A673 (cell line): Measurements from ENCODE around the gene CCNL1. TPM values are rescaled to one million over a fixed set of nuclear protein-coding genes. Genes with fewer than 3 reads are reported as not detected.
A peak's percentile ranks its signal among the peaks of the same experiment; 100 is the strongest.

Experiments
- BruUV-seq: library from RNA; stranded (reverse); fragments of 400-500 nt; replicated peaks from 2 replicates; lab custom pipeline; 2021; lab: Mats Ljungman, UMichigan
- CTCF ChIA-PET: fragments of 300-600 bp; sonication (Branson Sonifier 250); formaldehyde crosslinking; loops from one replicate; lab custom pipeline; 2022; ENCODE audit warnings: antibody characterized with exemption; lab: Charles Lee
- POLR2A ChIA-PET: fragments of 300-600 bp; sonication (Branson Sonifier 250); formaldehyde crosslinking; loops from one replicate; lab custom pipeline; 2022; ENCODE audit warnings: antibody characterized with exemption; ENCODE audit not compliant: low non-redundant PET; lab: Charles Lee
- DNase-seq: peaks from one replicate; pipeline ENCODE4 v3.0.0-alpha.2; 2015; ENCODE audit warnings: low spot score
- H3K27ac ChIP-seq: fragments of 200-600 bp; sonication (generic); 2 replicates; pipeline ENCODE4 v1.5.1; 2016; ENCODE audit warnings: mixed run types, low read depth, mild to moderate bottlenecking, mixed read lengths, antibody characterized with exemption, low read length; ENCODE audit not compliant: poor library complexity, severe bottlenecking
- H3K27me3 ChIP-seq: fragments of 200-600 bp; sonication (generic); replicated peaks from 2 replicates; pipeline ENCODE4 v1.6.1; 2017; ENCODE audit warnings: mixed run types, low read depth, mild to moderate bottlenecking, mixed read lengths, antibody characterized with exemption, low read length; ENCODE audit not compliant: insufficient read depth, poor library complexity
- H3K36me3 ChIP-seq: fragments of 200-600 bp; sonication (generic); 2 replicates; pipeline ENCODE4 v1.6.1; 2016; ENCODE audit warnings: mixed run types, mild to moderate bottlenecking, mixed read lengths, antibody characterized with exemption, low read length; ENCODE audit not compliant: insufficient read depth, poor library complexity, severe bottlenecking
- H3K4me1 ChIP-seq: fragments of 200-600 bp; sonication (generic); 2 replicates; pipeline ENCODE4 v1.6.1; 2017; ENCODE audit warnings: mixed run types, mild to moderate bottlenecking, mixed read lengths, antibody characterized with exemption, low read length; ENCODE audit not compliant: insufficient read depth, poor library complexity, severe bottlenecking
- H3K4me3 ChIP-seq: fragments of 200-600 bp; sonication (generic); 2 replicates; pipeline ENCODE4 v1.5.1; 2016; ENCODE audit warnings: low read depth, mixed run types, mild to moderate bottlenecking, mixed read lengths, low read length; ENCODE audit not compliant: poor library complexity, severe bottlenecking
- H3K9me3 ChIP-seq: fragments of 200-600 bp; sonication (generic); 2 replicates; pipeline ENCODE4 v1.6.1; 2016; ENCODE audit warnings: mixed run types, low read depth, mild to moderate bottlenecking, mixed read lengths, antibody characterized with exemption, low read length; ENCODE audit not compliant: poor library complexity, severe bottlenecking
- CTCF ChIP-seq: fragments of 300-800, 200-600 bp; sonication (generic); conservative IDR thresholded peaks from 2 replicates; pipeline ENCODE4 v1.5.1; 2017; ENCODE audit warnings: low read depth, mild to moderate bottlenecking, antibody characterized with exemption, low read length, moderate library complexity, mixed read lengths
- EZH2 ChIP-seq: fragments of 200-600 bp; sonication (generic); IDR thresholded peaks from 2 replicates; pipeline ENCODE4 v1.6.1; 2017; ENCODE audit warnings: borderline replicate concordance, low read depth, mild to moderate bottlenecking, mixed read lengths, antibody characterized with exemption, low read length; ENCODE audit not compliant: poor library complexity, severe bottlenecking
- intact Hi-C: fragments of 100-400 bp; cut with micrococcal nuclease; formaldehyde crosslinking; loops from one replicate; pipeline ENCODE4 v1.10.0; 2022; ENCODE audit not compliant: unreplicated experiment
- total RNA-seq: library from RNA; stranded (reverse); gene quantifications from 2 replicates; pipeline ENCODE4 v1.2.3, GENCODE V29; 2021

Gene CCNL1
- total RNA-seq, 1 experiment from 2014 or later, result 101 TPM

GRCh38 chr3:157113832-157114505, 46.0 kb downstream of the CCNL1 start:
- no peaks in the 10 kb centered on the region for H3K27me3 ChIP-seq
- no peaks in the 10 kb centered on the region for H3K9me3 ChIP-seq
- intact Hi-C loops, result no loop called here
- TF ChIP-seq EZH2 (no peak), CTCF (peak; percentile 31; the same call in 1 of the 2 replicates)
- no TSS peak for BruUV-seq
- ChIA-PET CTCF (no interaction called here), POLR2A (no interaction called here)
- H3K36me3 ChIP-seq, result no peaks in the 10 kb centered on the region
- H3K27ac ChIP-seq, result no peak overlapping the region
- no peak for DNase-seq
- peaks cover 14% of the 10 kb centered on the region for H3K4me1 ChIP-seq
- H3K4me3 ChIP-seq, result no peak overlapping the region

- Histone ChIP-seq H3K4me3 (no peak overlapping the region), H3K27ac (no peak overlapping the region), H3K4me1 (peaks cover 26% of the 10 kb centered on the region), H3K9me3 (no peaks in the 10 kb centered on the region), H3K27me3 (no peaks in the 10 kb centered on the region), H3K36me3 (no peaks in the 10 kb centered on the region)
- no peak for TF ChIP-seq EZH2
- TF ChIP-seq CTCF, result no peak
- intact Hi-C loops, result no loop called here
- no TSS peak for BruUV-seq
- ChIA-PET POLR2A (no interaction called here), CTCF (no interaction called here)
- no peak for DNase-seq
These were observed 47.4 kb downstream of the CCNL1 start for GRCh38 chr3:157112536-157112935.

GRCh38 chr3:157111518-157111917, 48.4 kb downstream of the CCNL1 start:
- no peaks in the 10 kb centered on the region for H3K36me3 ChIP-seq
- H3K27me3 ChIP-seq, result no peaks in the 10 kb centered on the region
- intact Hi-C loops, result no loop called here
- H3K4me3 ChIP-seq, result no peak overlapping the region
- DNase-seq, result no peak
- no TSS peak for BruUV-seq
- no peaks in the 10 kb centered on the region for H3K9me3 ChIP-seq
- CTCF ChIA-PET, result no interaction called here
- H3K4me1 ChIP-seq, result peaks cover 26% of the 10 kb centered on the region
- no peak for TF ChIP-seq CTCF
- no peak for TF ChIP-seq EZH2
- POLR2A ChIA-PET, result no interaction called here
- no peak overlapping the region for H3K27ac ChIP-seq
